ENCODE measurements around the gene TAS2R4. TPM values are rescaled to one million over a fixed set of nuclear protein-coding genes. Genes with fewer than 3 reads are reported as not detected.
A peak's percentile ranks its signal among the peaks of the same experiment; 100 is the strongest.

The TAS2R4 gene
- total and polyA plus RNA-seq, 2 of the 8 experiments (the other 6 are each of a cell fraction or from before 2014, with no cell fraction given) = 0.88 to 1.3 TPM

- no peaks in the 10 kb centered on the region for H3K9me3 ChIP-seq (ENCODE audit: insufficient read depth in 2 of 2, low read depth in 1 of 2, low read length in 1 of 2)
- H3K4me2 ChIP-seq (ENCODE audit: insufficient read depth in 1 of 2, low read depth in 2 of 2, low read length in 2 of 2) = peak overlapping the region; percentile 35 to 69
- POLR2A ChIA-PET (ENCODE audit: partially characterized antibody) = interaction anchor here (1.0 to 3.3 kb wide), 6 partner anchors 15 to 117 kb away, joined by 3 to 21 read pairs (median 6); no protein-coding TSS in a partner anchor
Observed at GRCh38 chr7:141737118-141737835, 39.2 kb upstream of the TAS2R4 start.

More at GRCh38 chr7:141737118-141737835, 39.2 kb upstream of the TAS2R4 start:
- peaks cover 3 to 28% (median 14%) of the 10 kb centered on the region in 4 experiments; a peak in 7 of 8 replicates for H3K36me3 ChIP-seq (ENCODE audit: control insufficient read depth in 2 of 4, insufficient read depth in 4 of 4, low read length in 3 of 4)
- H3K79me1 ChIP-seq (ENCODE audit: low read depth, low read length) = peaks cover 4% of the 10 kb centered on the region; the same call in 1 of the 2 replicates
- H3K27me3 ChIP-seq (replicated peaks in 1 of 4; ENCODE audit: control insufficient read depth in 3 of 4, extremely low read depth in 1 of 4, insufficient read depth in 3 of 4, low read length in 3 of 4) = no peaks in the 10 kb centered on the region
- H3K23me2 ChIP-seq (ENCODE audit: low read depth, low read length) = peaks cover 2% of the 10 kb centered on the region; the same call in 1 of the 2 replicates
- no peak overlapping the region for H3K23ac ChIP-seq (ENCODE audit: insufficient read length)
- H3K9ac ChIP-seq (replicated peaks in 1 of 4; ENCODE audit: extremely low read depth in 1 of 4, low read depth in 3 of 4, low read length in 3 of 4) = no peak overlapping the region
- H4K5ac ChIP-seq (ENCODE audit: insufficient read length, low read depth, low read length) = peak overlapping the region; percentile 15
- no peak for TF ChIP-seq JUN (IDR thresholded peaks at IDR 0.05; ENCODE audit: low read depth, low read length)
- no peak for TF ChIP-seq BACH1 (IDR thresholded peaks at IDR 0.05; ENCODE audit: low read length)
- TF ChIP-seq TCF12 (IDR thresholded peaks at IDR 0.05; ENCODE audit: low read depth, low read length) = no peak
- TF ChIP-seq TEAD4 (IDR thresholded peaks at IDR 0.05; ENCODE audit: low read depth, low read length) = no peak
- no peak for TF ChIP-seq POLR2A (IDR thresholded peaks at IDR 0.05; ENCODE audit: control extremely low read depth in 1 of 2, low read depth in 2 of 2, low read length in 2 of 2)
- no peak for TF ChIP-seq MAFK (IDR thresholded peaks at IDR 0.05; ENCODE audit: low read depth, low read length)
- no peak for TF ChIP-seq HDAC6 (IDR thresholded peaks at IDR 0.05; ENCODE audit: low read depth, low read length)
- no peak for TF ChIP-seq ATF3 (IDR thresholded peaks at IDR 0.05; ENCODE audit: insufficient read depth, low read depth, low read length)
- no peak for TF ChIP-seq RFX5 (IDR thresholded peaks at IDR 0.05; ENCODE audit: borderline replicate concordance, low read depth, low read length)
- no peak for TF ChIP-seq KDM4A (IDR thresholded peaks at IDR 0.05; ENCODE audit: low read depth, low read length, severe bottlenecking)
- H2AFZ ChIP-seq (ENCODE audit: low read length) = peak overlapping the region; percentile 92; the same call in 1 of the 2 replicates
- peaks cover 0 to 2% of the 10 kb centered on the region in 2 experiments for H4K20me1 ChIP-seq (replicated peaks in 1 of 2; ENCODE audit: control insufficient read depth in 1 of 2, insufficient read depth in 2 of 2, low read length in 2 of 2)
- H4K8ac ChIP-seq (ENCODE audit: extremely low read depth, insufficient read depth, low read length) = 0 out of 2 replicates have a peak overlapping the region, but pooled peaks have one; percentile 45
- no peak for DNase-seq (ENCODE audit: low read depth in 1 of 2, low spot score in 2 of 2)
- H2BK5ac ChIP-seq (ENCODE audit: low read depth, low read length) = no peak overlapping the region; the same call in 1 of the 2 replicates
- H3K4me1 ChIP-seq (replicated peaks in 1 of 4; ENCODE audit: control insufficient read depth in 3 of 4, insufficient read depth in 4 of 4, low read length in 3 of 4) = peaks cover 0 to 6% (median 2%) of the 10 kb centered on the region in 4 experiments; a peak in 3 of 7 replicates
- peaks cover 4 to 39% of the 10 kb centered on the region in 2 experiments for H3K79me2 ChIP-seq (ENCODE audit: control insufficient read depth in 1 of 2, insufficient read depth in 2 of 2, low read length in 2 of 2)
- H3K14ac ChIP-seq (ENCODE audit: insufficient read length) = no peak overlapping the region
- no peak overlapping the region for H2BK15ac ChIP-seq (ENCODE audit: low read length)
- H2BK120ac ChIP-seq (replicated peaks; ENCODE audit: low read depth, low read length) = no peak overlapping the region
- no peak overlapping the region for H2BK12ac ChIP-seq (ENCODE audit: low read depth, low read length)
- CTCF ChIA-PET (ENCODE audit: partially characterized antibody) = interaction anchor here (0.5 to 2.0 kb wide), 20 partner anchors 8 to 1209 kb away, joined by 3 to 16 read pairs (median 4); partner anchors contain the start of genes DENND11, TAS2R3 and WEE2
- 0 out of 2 replicates have a peak overlapping the region, but pooled peaks have one; percentile 49 for H3K27ac ChIP-seq (ENCODE audit: low read depth, low read length)
- no peak overlapping the region for H3K56ac ChIP-seq (replicated peaks; ENCODE audit: insufficient read length, low read depth, low read length)
- no peak overlapping the region for H4K91ac ChIP-seq (replicated peaks; ENCODE audit: insufficient read length, low read length)
- H2AK5ac ChIP-seq (ENCODE audit: low read depth, low read length) = no peak overlapping the region
- peak overlapping the region in 3 of 4 experiments; percentile 23 to 100 (median 95); a peak in 5 of 8 replicates for H3K4me3 ChIP-seq (ENCODE audit: extremely low read depth in 1 of 4, insufficient read depth in 2 of 4, low read depth in 3 of 4, low read length in 4 of 4)
- H3K4ac ChIP-seq (replicated peaks; ENCODE audit: insufficient read length, low read depth, low read length) = no peak overlapping the region
- FAIRE-seq = no peak
- H2BK20ac ChIP-seq (ENCODE audit: low read length) = no peak overlapping the region
- no peak overlapping the region for H3K18ac ChIP-seq (ENCODE audit: extremely low read depth, low read length)
- WGBS, 2 experiments (ENCODE audit: extremely low coverage in 1 of 2, insufficient coverage in 1 of 2, insufficient read length in 1 of 2, insufficient replicate concordance in 2 of 2, low coverage in 1 of 2, low lambda C conversion rate in 2 of 2, missing lambda C conversion rate in 1 of 2) = 88% methylated on average over 11 of the region's 11 CpGs; no CpG with 5 or more reads in 1 of the 2 experiments
